ENCODE data around the gene DUSP23. TPM values are rescaled to one million over a fixed set of nuclear protein-coding genes. Genes with fewer than 3 reads are reported as not detected.

DUSP23 gene
- 10.2 TPM for polyA plus RNA-seq (ENCODE audit: insufficient read length)

- DNase-seq = peak; percentile 96
Observed at GRCh38 chr1:159780583-159781582, at the start of gene DUSP23. TSS of gene DUSP23 (plus strand) at chr1:159780962. CDS start at chr1:159781101, 139 bp downstream.

DNA sequence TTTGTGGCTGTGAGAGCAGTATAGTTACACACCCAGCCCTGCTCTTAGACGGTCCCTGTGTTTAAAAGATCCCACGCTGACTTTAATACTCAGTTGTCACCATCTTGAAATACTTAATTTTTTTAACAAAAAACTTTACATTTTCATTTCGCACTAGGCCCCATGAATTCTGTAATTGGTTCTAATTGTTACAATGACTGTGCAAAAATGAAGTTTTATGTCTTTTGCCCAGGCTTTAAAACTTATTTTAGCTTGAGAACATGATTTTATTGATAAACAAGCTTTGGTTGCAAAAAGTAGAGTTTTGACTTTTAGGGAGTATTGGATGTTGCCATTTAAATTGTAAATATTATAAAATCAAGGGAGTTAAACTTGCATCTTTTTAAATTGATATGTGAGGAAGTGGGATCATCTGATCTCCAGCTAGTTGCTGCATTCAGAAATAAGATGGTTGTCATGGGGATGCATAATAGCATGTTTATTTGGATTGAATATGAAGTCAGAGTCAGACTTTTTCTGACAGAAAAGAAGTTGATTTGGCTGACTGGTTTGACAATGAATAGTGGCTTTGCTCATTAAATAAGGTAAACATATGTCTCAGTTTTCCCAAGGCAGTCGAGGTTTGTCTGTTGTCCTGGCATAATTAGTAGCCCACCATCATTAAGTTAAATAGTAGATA lies 43.4 kb upstream of the DUSP23 start:
- DNase-seq = no peak

- no peak for DNase-seq
Observed at GRCh38 chr1:159743651-159744410, 36.9 kb upstream of the DUSP23 start.

DNA sequence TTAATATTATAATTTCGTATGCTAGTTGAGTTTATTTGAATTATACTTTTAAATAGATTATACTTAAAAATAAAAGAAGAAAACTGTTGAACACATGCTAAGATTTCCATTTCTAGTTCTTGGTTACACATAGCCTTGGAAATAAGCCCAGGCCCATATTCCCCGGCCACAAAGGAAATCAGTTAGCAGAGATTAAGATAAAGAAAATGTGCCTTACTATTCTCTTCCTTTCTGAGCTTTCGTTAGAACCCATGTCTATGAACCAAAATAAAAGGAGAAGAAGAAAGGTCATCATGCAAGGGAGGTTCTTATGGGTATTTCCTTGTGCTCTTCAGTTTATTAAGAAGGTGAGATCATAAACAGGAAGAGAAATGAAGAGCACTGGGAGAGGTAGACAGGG lies 34.1 kb upstream of the DUSP23 start:
- DNase-seq = no peak

- DNase-seq = no peak
Observed at GRCh38 chr1:159748370-159748769, 32.4 kb upstream of the DUSP23 start.

- no peak for DNase-seq
Observed at GRCh38 chr1:159749630-159750029, 31.1 kb upstream of the DUSP23 start.

DNA sequence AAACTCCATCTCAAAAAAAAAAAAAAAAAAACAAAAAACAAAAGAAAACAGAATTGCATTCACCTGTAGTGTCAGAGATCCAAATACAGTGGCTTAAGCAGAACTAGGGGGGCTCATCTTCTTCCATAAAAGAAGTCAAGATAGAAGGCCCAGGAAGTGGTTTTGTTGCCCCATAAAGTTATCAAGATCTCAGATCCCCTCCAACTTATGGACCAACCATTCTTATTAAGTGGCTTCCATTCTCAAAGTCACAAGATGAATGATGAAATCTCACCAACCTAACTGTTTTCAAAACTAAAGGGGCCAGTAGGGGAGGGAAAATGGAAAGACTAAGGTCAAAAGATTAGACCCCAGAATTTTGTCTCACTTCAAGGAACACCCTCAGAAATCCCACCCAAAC lies 30.1 kb upstream of the DUSP23 start:
- DNase-seq = no peak

DNA sequence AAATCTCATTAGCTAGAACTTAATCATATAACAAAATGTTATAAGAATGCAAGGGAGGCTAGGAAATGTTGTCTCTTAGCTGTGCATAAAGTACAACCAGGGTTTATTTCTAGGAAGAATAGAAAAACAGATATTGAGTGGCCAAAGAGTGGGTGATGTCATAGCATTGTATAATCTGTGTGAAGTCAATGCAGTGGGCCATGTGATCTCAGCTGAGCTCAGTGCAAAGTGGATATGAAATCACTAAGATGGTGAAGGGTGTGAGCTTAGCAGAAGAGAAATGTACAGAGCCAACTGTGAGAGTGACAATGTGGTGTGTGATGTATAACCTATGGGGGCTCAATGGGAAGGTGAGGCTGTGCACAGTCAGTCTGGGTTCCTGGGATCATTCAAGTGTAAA lies 29.7 kb upstream of the DUSP23 start:
- no peak for DNase-seq

DNA sequence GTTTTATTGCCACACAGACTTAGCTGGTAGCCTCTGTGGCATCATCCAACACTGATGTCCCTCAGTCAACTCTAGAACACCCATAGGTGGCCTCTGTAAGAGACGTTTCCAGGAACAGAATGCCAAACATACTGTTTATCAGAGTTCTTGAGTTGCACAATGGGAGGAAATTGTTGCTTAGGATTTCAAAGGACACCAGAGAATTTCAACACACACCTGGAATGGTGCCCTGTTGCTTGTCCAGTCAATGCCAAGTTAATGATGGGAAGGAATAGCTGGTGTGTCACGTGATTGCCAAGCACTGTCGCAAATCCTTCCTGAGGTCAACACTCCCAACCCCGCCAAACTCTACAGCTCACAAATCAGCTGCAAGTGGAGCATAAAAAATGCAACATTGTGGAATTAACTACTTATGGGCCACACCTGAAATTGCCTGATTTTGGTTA lies 28.6 kb upstream of the DUSP23 start:
- no peak for DNase-seq

DNA sequence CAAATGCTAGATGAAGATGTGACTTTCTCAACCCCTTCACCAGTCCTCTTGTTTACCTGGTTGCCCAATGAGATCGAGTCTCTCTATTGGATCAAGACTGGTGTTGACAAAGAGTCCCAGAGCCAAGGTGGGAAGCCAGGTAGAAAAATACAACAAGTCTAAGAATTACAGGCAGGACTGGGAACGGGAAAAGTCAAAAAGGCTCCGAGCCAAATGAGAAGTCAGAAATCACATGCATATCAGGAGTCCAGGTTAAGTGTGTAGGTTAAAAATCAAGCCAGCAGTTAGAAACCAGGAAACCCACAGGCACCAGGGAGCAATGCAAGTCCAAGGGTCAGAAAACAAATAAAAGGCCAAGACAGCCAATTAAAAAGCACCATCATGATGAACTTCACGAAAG lies 27.4 kb upstream of the DUSP23 start:
- no peak for DNase-seq

DNA sequence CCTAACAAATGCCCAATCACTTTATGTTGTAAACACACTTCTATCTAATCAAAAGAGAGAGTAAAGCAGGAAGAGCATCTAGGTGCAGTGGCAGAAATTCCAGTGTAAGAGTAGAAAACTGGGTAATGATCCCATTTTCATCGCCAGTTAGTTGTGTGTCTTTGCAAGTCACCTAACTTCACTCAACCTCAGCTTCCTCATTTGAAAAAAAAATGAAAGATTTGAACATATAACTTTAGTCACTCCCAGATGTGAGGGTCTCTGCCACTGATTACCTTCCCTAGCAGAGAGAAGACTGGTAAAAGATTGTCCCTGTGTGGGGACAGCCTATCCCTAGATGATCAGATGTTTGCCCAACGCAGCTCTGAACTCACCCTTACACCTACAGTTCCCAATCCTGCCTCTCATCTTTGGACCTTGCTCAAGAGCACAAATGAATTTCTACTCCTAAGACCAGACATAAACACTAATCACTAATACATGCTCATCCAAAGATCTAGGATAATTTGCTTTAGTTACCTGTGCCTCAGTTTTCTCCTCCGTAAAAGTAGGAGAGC lies 25.2 kb upstream of the DUSP23 start:
- DNase-seq = no peak

DNA sequence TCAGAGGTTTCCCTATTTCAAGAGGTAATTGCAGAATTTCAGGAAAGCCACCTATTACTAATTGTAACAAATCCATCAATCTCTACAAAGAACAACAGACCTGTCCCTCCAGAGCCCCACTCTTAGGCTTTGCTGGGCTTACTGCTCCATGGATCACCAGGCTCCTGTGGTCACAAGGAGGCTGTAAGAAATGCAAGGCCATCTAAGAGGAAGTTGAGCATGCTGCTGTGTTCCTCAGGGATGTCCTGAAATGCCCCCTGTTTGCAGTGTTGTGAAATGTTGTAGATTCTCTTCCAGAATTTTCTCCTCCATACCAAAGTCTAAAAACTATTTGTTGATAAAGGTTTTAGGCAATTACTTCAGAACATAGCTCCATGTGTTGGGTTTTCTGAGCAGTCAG lies 24.4 kb upstream of the DUSP23 start:
- DNase-seq = peak; percentile 5

- DNase-seq = no peak
Observed at GRCh38 chr1:159763686-159764085, 17.1 kb upstream of the DUSP23 start.

GRCh38 chr1:159765806-159766205 lies 15.0 kb upstream of the DUSP23 start:
- no peak for DNase-seq

- DNase-seq = no peak
Observed at GRCh38 chr1:159771127-159771895, 9.5 kb upstream of the DUSP23 start.

DNA sequence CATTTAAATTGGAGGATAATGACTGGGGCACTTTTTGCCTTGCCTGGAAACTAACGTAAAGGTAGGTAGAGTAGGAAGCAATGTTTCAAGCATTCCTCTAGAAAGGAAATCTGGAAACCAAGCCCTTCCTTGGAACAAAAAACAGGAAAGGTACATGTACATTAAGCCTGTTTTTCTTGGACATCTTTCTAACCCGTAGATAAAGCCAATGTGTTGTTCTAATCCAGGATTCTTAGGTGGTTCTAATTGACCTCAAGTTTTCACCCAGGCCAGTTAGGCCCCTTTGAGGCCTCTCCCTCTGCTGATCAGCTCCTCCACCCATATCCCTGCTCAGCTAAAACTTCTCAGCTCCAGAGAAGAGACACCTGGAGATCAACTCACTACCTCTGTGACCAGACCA lies 6.3 kb upstream of the DUSP23 start:
- DNase-seq = no peak

GRCh38 chr1:159775716-159776115 lies 5.0 kb upstream of the DUSP23 start:
- no peak for DNase-seq

DNA sequence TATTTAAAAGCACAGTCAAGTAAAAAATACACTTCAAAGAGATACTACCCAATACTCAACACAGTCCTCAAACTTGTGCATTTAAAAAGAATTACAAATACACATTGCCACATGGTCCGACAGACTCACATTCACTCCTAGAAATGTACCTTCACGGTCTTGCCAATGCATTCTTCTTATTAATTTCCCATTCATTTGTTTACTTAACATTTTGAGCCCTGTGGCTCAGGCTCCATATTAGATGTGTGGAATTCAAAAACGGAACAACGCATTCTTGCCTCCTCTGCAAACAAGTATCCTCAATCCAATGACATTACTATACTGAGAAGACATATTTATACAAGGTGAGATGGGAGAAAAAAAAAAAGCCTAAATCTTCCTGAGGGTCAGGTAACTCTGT lies 2.5 kb upstream of the DUSP23 start:
- no peak for DNase-seq

- no peak for DNase-seq
Observed at GRCh38 chr1:159779403-159779851, 1.3 kb upstream of the DUSP23 start.

DNA sequence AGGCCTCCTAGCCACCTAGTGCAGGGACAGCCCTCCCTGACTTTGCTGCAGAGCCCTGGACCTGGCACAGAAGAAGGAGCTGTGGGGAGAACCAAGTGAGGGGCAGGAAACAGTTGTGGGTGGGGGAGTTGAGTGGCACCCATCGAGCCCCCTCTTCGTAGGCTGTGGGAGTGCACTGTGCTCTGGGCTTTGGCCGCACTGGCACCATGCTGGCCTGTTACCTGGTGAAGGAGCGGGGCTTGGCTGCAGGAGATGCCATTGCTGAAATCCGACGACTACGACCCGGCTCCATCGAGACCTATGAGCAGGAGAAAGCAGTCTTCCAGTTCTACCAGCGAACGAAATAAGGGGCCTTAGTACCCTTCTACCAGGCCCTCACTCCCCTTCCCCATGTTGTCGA lies 1.2 kb downstream of the DUSP23 start:
- no peak for DNase-seq

- no peak for DNase-seq
Observed at GRCh38 chr1:159783724-159784123, 3.0 kb downstream of the DUSP23 start.

DNA sequence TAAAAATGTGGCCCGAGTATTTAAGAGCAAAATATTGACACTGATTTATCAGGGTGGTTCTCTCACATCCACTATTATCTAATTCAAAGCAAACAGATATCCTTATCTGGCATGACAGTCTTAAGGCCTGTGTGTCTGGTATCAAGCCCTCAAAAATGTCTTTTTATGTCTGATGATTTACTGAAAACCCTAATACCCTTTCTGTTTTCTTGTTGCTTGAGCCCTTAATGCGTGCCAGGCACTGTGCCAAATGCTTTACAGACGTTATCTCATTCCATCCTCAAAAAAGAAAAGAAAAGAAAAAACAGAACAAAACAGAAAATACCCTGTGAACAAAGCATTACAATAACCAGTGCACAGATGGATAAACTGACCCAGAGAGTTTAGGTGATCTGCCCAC lies 5.7 kb downstream of the DUSP23 start:
- DNase-seq = no peak

Data from hindlimb muscle (tissue), 1 donor.